ENCODE results near the gene BMPR1A. TPM values are rescaled to one million over a fixed set of nuclear protein-coding genes. Genes with fewer than 3 reads are reported as not detected.
"Not testable (repeated sequence)": the region's sequence is repeated elsewhere in the genome, so short reads cannot be mapped to it uniquely, and the experiment has no call there.

The BMPR1A gene
- total RNA-seq, 1 experiment from 2014 or later, result 23.7 TPM

GRCh38 chr10:86938260-86938659, 181.8 kb downstream of the BMPR1A start:
- in situ Hi-C loops (cut with HindIII; ENCODE audit: low pct_unique_long_range_greater_than_20kb, low sequenced_read_pairs), result no loop called here
- DNase-seq (ENCODE audit: low read depth), result no peak

- DNase-seq (ENCODE audit: low read depth); in situ Hi-C loops (cut with HindIII; ENCODE audit: low pct_unique_long_range_greater_than_20kb, low sequenced_read_pairs): not testable (repeated sequence)
Measured at GRCh38 chr10:86940076-86940475, 183.7 kb downstream of the BMPR1A start.

GRCh38 chr10:86940677-86941076, 184.3 kb downstream of the BMPR1A start:
- no peak for DNase-seq (ENCODE audit: low read depth)
- in situ Hi-C loops (cut with HindIII; ENCODE audit: low pct_unique_long_range_greater_than_20kb, low sequenced_read_pairs), result no loop called here

DNA sequence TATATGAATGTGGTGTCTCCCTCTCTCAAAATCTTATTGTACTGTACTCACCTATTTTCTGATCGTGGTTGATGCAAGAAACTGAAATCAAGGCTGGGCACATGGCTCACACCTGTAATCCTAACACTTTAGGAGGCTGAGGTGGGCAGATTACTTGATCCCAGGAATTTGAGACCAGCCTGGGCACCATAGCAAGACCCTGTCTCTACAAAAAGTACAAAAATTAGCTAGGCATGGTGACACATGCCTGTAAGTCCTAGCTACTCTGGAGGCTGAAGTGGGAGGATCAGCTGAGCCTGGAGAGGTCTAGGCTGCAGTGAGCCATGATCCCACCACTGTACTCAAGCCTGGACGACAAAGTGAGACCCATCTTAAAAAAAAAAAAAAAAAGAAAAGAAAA, 185.0 kb downstream of the BMPR1A start:
- DNase-seq (ENCODE audit: low read depth), result no peak
- in situ Hi-C loops (cut with HindIII; ENCODE audit: low pct_unique_long_range_greater_than_20kb, low sequenced_read_pairs), result no loop called here

GRCh38 chr10:86941991-86942421, 185.6 kb downstream of the BMPR1A start:
- in situ Hi-C loops (cut with HindIII; ENCODE audit: low pct_unique_long_range_greater_than_20kb, low sequenced_read_pairs), result no loop called here
- DNase-seq (ENCODE audit: low read depth), result no peak

- in situ Hi-C loops (cut with HindIII; ENCODE audit: low pct_unique_long_range_greater_than_20kb, low sequenced_read_pairs), result no loop called here
- DNase-seq (ENCODE audit: low read depth), result no peak
Measured at GRCh38 chr10:86942441-86943315, 186.3 kb downstream of the BMPR1A start.

GRCh38 chr10:86943316-86944030, 187.1 kb downstream of the BMPR1A start:
- no peak for DNase-seq (ENCODE audit: low read depth)
- in situ Hi-C loops (cut with HindIII; ENCODE audit: low pct_unique_long_range_greater_than_20kb, low sequenced_read_pairs), result no loop called here

- in situ Hi-C loops (cut with HindIII; ENCODE audit: low pct_unique_long_range_greater_than_20kb, low sequenced_read_pairs), result no loop called here
- no peak for DNase-seq (ENCODE audit: low read depth)
Measured at GRCh38 chr10:86944031-86944419, 187.6 kb downstream of the BMPR1A start.

GRCh38 chr10:86944471-86944870, 188.1 kb downstream of the BMPR1A start:
- no peak for DNase-seq (ENCODE audit: low read depth)
- in situ Hi-C loops (cut with HindIII; ENCODE audit: low pct_unique_long_range_greater_than_20kb, low sequenced_read_pairs), result no loop called here

DNA sequence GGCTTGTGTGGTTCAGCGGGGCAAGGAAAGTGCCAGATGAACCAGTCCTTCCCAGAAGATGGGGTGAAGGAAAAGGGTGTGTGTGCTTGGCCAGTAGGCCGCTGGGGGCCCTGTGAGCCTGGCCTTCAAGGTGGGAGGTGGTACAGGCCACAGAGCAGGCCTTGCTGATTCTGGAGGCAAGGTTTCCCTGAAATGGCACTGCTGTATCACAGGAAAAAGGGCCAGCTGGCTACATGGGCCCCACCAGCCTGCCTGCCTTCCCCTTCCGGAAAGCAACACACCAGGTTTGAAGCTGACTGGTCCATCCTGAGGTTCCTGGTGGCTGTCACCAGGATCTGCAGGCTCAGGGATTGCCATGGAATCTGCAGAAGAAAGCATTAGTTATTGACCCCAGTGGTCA, 188.5 kb downstream of the BMPR1A start:
- no peak for DNase-seq (ENCODE audit: low read depth)
- in situ Hi-C loops (cut with HindIII; ENCODE audit: low pct_unique_long_range_greater_than_20kb, low sequenced_read_pairs), result no loop called here

DNA sequence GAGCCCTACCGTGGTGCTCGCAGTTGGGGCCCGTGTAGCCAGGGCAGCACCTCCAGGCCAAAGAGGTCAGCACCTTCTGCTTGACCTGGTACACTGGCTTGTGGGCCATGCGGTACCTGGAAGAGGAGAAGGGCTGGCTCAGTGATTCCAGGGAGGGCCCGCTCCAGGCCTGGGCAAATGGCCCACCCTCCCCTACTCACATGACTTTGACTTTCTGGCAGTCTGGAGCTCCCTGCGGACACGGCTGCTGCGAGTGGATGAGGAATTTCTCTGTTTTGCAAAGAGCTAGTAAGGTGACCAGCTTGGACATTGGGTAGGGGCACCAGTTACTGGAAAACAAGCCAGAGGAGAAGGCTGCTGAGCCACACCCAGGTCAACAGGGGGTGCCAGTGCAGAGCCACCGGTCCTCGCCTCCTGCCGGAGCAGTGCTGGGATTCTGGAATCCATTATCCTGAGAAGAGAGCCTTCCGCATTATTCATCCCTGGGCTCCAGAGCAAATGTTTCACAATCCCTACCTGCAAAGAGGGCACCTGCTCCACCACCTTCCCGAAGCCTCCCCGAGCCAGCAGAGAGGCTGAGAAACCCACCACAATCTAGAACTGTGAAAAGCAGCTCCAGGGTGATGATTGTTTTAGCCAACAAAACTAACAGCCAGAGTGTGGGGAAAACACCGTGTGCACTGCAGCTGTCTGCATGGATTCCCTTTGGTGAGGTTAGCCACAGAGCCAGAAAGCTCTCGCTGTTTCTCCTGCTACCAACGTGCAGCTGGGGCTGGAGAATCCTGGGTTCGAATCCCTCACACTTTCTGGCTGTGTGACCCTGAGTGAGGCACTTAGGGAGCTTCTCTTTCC, 189.2 kb downstream of the BMPR1A start:
- DNase-seq (ENCODE audit: low read depth), result no peak
- in situ Hi-C loops (cut with HindIII; ENCODE audit: low pct_unique_long_range_greater_than_20kb, low sequenced_read_pairs), result no loop called here

DNA sequence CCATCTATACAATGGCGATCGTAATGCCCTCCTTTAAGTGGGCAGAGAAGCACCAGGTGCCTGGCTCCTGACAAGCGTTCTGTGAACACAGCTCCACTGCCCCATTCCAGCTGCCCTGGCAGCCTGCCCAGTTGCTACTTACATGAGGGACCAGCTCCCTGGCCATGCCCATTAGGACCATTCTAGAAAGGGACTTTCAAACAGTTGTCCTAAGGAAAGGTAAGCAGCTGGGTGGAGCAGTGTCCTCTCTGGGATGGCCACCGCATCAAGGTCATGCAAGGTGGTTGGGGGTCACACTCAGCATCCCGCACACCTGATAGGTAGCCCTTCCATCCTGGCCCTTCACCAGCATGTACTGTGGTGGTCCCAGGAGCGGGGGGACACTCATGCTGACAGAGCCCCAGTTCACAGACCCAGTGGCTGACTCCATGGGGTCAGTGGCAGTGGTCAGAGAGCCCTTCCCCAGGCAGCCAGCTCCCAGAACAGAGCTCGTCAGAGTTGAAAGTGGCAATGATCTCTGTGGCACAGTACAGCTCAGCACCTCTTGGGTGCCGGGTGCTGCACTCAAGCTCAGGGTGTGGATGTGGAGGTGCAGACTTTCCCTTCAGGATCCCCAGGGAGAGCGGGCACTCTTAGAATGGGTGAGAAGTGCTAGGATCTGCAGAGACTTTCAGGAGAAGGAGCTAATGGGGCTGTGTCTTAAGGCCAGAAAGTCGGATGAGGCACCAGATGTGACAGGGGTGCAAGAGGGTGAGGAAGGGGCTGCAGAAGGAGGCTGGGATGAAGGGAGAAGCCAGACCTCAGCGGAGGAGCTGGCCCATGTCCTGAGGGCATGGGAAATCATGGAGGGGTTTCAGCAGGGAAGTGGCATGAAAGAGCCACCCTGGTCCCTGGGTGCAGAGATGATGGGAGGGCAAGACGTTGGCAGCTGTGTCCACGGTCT, 190.1 kb downstream of the BMPR1A start:
- in situ Hi-C loops (cut with HindIII; ENCODE audit: low pct_unique_long_range_greater_than_20kb, low sequenced_read_pairs), result no loop called here
- DNase-seq (ENCODE audit: low read depth), result no peak

DNA sequence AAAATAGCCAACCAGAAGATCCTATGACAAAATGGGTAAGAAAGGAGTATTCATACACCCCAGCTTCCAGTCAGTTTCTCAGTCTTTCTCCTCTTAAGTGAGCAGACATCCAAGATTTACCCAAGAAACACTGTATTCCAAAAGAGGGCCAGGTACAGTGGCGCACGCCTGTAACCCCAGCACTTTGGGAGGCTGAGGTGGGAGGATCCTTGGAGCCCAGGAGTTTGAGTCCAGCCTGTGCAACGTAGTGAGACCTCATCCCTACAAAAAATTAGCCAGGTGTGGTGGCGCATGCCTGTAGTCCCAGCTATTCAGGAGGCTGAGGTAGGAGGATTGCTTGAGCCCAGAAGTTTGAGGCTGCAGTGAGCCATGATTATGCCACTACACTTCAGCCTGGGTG, 191.4 kb downstream of the BMPR1A start:
- in situ Hi-C loops (cut with HindIII; ENCODE audit: low pct_unique_long_range_greater_than_20kb, low sequenced_read_pairs); DNase-seq (ENCODE audit: low read depth): not testable (repeated sequence)

DNA sequence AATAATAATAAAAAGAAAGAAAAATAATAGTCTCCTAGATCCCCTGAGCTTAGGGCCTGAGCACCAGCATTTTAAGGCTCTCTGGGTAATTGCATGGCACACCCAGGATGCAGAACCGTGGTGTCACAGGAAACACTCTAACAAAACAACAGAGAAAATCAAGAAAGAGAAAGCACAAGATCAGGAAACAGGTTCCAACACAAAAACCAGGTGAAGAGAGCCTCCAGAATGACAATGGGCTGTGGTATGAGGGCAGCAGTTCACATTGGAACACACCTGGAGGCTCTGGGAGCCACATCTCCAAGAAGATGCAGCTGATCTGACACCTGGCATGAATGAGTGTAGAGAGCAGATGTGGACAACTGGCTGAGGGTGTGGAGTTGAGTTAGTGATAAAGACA, 193.9 kb downstream of the BMPR1A start:
- no peak for DNase-seq (ENCODE audit: low read depth)
- in situ Hi-C loops (cut with HindIII; ENCODE audit: low pct_unique_long_range_greater_than_20kb, low sequenced_read_pairs), result no loop called here

GRCh38 chr10:86951184-86951761, 194.9 kb downstream of the BMPR1A start:
- in situ Hi-C loops (cut with HindIII; ENCODE audit: low pct_unique_long_range_greater_than_20kb, low sequenced_read_pairs), result no loop called here

DNA sequence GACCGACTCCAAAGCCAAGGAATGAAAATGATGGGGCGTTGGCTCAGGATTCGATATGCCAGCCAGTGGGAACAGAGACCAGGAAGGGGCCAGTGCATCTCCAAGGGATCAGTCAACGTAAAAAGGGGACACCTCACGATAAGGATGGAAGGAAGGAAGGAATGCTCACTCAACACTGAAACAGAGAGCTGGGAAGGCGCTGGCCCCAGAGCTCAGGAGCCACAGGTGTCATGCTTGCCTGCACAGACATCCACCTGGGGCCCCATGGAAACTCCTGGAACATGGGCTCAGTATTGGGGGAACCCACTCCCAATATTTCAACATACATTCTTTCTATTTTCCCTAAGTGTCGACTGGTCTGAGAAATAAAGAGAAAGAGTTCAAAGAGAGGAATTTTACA, 195.7 kb downstream of the BMPR1A start:
- in situ Hi-C loops (cut with HindIII; ENCODE audit: low pct_unique_long_range_greater_than_20kb, low sequenced_read_pairs), result no loop called here
- DNase-seq (ENCODE audit: low read depth), result no peak

More at GRCh38 chr10:86951184-86951761, 194.9 kb downstream of the BMPR1A start:
- no peak for DNase-seq (ENCODE audit: low read depth)

- DNase-seq (ENCODE audit: low read depth); in situ Hi-C loops (cut with HindIII; ENCODE audit: low pct_unique_long_range_greater_than_20kb, low sequenced_read_pairs): not testable (repeated sequence)
Measured at GRCh38 chr10:86952697-86953096, 196.3 kb downstream of the BMPR1A start.

Data from Caki2 (cell line).